GM12865 (cell line): ENCODE results near the gene MTREX.

Source experiments
- DNase-seq: peaks from one replicate; pipeline ENCODE4 v3.0.0; 2010; ENCODE audit warnings: low read depth
- H3K4me3 ChIP-seq: 2 replicates; pipeline ENCODE4 v1.5.1; 2011; ENCODE audit warnings: mild to moderate bottlenecking, low read depth, low read length, control low read depth
- TF ChIP-seq, protein P1 (sequence below): IDR thresholded peaks from 2 replicates; pipeline ENCODE4 v1.5.1; 2011; ENCODE audit warnings: low read length, control low read depth, low read depth, inconsistent platforms; ENCODE audit not compliant: insufficient read depth; ENCODE audit errors: missing control alignments

MTREX gene

DNA sequence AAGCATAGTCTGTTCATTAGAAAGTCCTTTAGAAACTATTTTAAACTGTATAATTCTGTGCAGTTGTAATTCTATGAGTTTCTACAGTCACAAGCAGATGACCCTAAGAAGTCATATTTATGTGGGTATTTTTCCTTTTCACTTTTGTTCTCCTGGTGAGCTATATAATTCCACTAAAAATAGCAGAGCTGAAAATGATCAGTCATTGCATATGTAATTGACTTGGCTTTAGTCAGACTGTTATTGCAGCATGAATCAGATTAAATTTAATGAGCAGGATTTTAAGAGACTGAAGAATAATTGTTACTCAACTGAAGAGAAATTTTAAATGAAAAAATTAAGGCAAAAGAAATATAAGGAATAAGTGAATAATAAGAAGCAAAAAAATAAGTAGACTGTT, 108.5 kb downstream of the MTREX start:
- no peak for DNase-seq
- no peak overlapping the region for H3K4me3 ChIP-seq
- TF ChIP-seq, protein P1, sequence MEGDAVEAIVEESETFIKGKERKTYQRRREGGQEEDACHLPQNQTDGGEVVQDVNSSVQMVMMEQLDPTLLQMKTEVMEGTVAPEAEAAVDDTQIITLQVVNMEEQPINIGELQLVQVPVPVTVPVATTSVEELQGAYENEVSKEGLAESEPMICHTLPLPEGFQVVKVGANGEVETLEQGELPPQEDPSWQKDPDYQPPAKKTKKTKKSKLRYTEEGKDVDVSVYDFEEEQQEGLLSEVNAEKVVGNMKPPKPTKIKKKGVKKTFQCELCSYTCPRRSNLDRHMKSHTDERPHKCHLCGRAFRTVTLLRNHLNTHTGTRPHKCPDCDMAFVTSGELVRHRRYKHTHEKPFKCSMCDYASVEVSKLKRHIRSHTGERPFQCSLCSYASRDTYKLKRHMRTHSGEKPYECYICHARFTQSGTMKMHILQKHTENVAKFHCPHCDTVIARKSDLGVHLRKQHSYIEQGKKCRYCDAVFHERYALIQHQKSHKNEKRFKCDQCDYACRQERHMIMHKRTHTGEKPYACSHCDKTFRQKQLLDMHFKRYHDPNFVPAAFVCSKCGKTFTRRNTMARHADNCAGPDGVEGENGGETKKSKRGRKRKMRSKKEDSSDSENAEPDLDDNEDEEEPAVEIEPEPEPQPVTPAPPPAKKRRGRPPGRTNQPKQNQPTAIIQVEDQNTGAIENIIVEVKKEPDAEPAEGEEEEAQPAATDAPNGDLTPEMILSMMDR, result no peak

DNA sequence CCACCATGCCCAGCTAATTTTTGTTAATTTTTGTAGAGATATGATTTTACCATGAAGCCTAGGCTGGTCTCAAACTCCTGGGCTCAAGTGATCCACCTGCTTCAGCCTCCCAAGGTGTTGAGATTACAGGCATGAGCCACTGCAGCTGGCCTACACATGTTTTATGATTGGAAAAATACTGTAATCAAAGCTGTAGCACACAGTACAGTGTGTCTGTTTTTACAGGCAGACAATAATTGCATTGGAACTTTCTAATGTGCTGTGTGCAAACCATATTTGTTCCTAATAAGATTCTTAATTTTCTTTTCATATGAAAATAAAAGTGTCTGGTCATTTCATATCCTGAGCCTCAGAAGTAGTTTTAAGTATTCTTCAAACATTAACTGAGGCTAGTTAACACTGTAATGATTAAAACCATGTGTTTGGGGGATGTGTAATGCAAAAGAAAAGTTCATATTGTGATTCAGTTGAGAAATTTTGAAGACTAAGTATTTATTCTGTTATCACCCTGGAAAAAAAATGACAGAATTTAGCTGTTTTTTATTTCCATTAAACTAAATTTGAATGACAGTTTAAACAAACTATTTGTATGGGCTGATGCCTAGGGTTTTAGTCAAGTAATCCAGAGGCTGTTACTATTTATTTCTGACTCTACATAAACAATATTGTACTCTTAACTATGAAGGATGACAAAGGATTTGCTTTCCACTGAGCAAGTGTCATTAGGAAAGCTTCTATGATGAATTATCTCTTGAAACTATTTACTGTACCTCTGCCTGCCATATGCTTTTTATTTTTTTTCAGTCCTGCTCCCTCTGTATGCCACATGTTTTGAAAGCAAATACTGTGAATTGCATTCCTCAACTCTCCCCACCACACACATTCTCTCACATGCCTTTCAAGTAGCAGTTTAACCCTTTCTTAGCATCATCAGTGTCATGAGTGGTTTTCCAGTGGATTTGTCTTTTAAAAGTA, 111.5 kb downstream of the MTREX start:
- TF ChIP-seq, protein P1, result no peak
- H3K4me3 ChIP-seq, result no peak overlapping the region
- no peak for DNase-seq

DNA sequence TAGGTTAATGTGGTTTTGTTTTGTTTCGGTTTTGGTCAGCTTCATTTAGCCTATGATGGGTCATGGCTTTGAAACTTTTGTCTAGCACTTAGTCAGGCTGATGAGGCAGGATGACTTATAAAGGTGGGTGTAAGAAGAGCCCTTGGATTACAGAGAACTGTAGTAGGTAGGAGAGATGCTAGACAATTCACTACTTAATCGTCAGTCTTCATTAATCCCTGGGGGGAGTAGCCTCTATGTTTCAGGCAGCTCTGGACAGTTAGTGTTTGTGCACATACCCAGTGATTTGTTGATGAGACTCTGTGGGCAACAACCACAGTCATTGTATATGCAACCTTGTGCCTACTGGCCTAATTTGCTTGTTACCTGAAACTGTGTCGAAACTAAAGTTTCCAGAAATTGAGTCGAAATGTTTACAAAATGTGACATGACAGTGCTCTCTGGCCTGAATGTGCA, 113.3 kb downstream of the MTREX start:
- H3K4me3 ChIP-seq, result no peak overlapping the region
- DNase-seq, result peak; percentile 86
- TF ChIP-seq, protein P1, result no peak

DNA sequence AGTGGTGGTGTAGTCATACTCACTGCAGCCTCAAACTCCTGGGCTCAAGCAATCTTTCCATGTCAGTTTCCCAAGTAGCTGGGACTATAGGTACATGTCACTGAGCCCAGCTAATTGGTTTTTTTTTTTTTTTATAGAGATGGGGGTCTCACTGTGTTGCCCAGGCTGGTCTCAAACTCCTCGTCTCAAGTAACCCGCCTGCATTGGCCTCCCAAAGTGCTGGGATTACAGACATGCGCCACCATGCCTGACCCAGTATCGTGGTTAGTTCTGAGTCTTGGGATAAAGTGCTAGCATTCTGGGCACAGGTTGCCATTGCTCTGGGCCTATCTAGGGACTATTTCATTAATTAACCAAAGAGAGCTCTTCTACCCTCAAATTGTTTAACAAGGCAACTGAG, 118.7 kb downstream of the MTREX start:
- H3K4me3 ChIP-seq, result no peak overlapping the region
- TF ChIP-seq, protein P1, result no peak
- no peak for DNase-seq

DNA sequence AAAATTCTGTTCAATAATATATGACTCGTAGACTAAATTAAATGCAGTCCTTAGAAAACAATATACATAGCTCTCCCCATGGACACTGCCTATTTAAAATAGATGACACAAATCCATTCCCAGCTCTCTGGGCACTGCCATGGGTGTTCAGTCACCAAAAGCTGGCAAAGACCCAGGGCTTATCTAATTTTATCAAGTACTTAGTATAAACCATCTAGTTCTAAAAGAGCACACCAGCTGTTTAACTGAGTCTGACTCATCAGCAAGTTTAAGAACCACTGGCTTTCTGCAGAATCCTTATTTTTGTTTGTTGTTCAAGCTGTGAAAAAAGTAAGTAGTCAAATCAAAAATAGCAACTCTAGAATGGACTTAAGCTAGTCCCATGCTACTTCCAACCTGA, 119.4 kb downstream of the MTREX start:
- DNase-seq, result no peak
- no peak overlapping the region for H3K4me3 ChIP-seq
- TF ChIP-seq, protein P1, result no peak

DNA sequence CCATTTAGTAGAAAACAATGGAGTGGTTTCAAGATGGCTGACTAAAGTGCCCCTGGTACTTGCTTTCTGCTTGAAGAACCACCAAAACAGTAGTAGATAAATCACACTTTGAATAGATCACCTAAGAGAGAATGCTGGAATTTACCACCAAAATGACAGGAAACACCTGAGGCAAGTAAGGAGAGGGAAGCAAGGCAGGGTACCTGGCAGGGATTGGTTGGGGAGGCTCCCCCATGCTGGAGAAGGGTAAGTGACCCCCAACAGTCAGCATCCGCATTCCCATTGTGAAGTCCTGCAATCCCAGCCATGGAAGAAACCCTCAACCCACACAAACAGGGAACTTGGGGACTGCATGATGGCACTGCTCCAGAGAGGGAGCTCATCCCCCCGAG, 121.4 kb downstream of the MTREX start:
- no peak overlapping the region for H3K4me3 ChIP-seq
- TF ChIP-seq, protein P1, result no peak
- DNase-seq, result no peak
